A204.1 (cell line): Measurements from ENCODE around the gene IER3IP1.
"Not testable (repeated sequence)": the region's sequence is repeated elsewhere in the genome, so short reads cannot be mapped to it uniquely, and the experiment has no call there.

Experiments used
- FAIRE-seq: peaks from 2 replicates; lab custom pipeline; 2012; peaks lifted over from hg19 to GRCh38; lab: Jason Lieb, UNC

IER3IP1 gene, protein sequence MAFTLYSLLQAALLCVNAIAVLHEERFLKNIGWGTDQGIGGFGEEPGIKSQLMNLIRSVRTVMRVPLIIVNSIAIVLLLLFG

DNA sequence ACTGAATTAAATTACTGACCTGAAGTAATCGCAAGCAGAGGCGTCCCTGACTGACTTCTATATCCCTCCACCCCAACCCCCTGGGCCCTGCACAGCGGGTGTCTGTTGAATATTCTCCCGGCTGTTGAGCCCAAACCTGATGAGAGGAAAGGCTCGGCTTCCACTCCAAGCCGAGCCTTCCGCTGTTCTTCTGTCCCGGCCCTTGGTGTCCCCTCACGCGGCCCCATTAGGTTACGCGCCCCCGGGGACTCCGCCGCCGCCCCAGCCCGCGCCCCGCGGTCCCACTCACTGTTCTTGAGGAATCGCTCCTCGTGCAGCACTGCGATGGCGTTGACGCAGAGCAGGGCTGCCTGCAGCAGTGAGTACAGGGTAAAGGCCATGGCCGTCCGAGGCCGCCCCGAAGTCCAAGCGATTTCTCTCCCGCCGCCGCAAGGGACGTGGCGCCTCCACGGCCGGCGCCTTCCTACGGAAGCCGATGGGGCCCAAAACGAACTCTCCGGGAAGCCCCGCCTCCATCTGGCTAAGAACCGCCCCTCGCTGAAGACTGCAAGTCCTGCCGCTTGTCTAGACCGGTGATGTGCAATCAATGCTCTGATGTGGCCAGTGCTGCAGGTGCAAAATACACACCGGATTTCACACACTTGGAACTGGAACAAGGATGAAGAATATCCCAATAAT lies at the start of gene IER3IP1:
Gene IER3IP1 (minus strand): TSS at position 467 of the 678 bp plus-strand sequence. CDS start 87 bp downstream, at position 380.
- FAIRE-seq, result peak; percentile 62

DNA sequence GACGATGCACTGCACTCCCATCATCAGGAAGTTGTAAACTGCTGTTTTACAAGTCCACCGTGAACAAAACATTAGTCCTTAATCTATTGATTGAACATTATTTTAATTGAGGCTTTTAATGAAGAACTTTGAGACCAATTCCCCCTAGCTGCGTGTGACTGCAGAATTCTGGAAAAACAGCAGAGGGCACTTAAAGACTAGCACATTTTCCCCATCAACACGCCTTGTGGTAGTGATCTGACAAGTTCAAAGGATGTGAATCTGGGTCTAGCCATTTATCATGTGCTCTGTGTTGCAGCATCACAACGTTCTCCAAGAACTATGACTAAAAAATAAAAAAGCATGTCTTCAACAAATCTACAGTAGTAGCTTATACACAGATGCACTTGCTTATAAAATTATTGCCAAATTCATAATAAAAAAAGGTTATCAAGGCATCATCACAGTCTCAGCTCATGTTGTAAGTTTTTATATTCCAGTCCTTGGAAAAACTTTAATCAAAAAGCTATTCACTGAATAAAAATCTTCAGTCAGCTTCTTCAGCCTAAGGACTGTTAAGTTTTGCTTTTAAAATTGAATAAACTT lies 39.5 kb upstream of the IER3IP1 start:
- FAIRE-seq, result peak; percentile 40

DNA sequence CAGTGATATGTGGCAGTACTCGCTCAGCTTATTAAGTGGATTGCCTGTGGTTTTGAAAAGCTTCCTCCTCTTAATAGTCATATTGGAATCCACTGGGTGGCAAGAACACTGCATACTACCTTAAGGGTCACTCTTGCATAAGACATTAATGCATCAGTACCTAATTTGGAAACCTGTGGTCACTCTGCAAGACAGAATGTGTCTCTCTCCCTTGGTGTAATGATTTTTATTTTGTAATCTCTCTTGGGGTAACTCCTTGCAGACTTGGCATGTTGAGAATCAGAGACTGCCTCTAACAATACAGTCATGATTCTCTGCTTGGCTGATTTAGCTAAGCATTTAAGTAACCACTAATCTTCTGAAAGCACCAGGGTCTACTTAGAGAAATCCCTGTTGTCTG lies 33.0 kb upstream of the IER3IP1 start:
- FAIRE-seq, result no peak

DNA sequence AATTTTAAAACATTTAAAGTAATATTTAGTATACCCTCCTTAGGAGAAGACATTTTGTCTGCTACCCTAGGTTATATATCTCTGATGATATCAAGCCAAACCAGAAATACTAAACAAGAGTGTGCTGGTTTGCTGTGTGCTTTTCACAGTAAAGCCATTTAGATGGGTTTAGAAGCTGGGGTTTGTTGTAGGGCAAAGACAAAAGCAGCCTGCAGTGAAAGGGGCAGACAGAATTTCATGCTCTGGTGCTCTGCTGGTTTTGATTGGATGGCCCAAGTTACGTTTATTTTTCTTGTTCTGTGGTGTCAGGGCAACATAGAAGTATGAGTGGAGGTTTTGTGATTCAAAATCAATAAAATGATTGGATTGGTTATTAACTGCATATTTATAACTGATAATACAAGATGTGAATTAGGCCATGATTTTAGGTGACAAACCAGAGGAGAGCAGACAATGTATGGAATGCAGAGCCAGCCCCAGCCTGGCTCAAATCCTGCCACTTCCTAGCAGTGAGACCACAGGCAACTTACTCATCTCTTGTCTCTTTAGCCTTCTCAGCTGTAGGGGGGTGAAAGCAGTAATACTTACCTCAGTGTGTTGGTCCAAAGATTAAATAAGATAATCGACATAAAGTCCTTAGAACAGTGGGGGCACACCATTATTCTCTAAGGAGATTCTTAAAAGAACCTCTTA lies 30.9 kb upstream of the IER3IP1 start:
- no peak for FAIRE-seq

DNA sequence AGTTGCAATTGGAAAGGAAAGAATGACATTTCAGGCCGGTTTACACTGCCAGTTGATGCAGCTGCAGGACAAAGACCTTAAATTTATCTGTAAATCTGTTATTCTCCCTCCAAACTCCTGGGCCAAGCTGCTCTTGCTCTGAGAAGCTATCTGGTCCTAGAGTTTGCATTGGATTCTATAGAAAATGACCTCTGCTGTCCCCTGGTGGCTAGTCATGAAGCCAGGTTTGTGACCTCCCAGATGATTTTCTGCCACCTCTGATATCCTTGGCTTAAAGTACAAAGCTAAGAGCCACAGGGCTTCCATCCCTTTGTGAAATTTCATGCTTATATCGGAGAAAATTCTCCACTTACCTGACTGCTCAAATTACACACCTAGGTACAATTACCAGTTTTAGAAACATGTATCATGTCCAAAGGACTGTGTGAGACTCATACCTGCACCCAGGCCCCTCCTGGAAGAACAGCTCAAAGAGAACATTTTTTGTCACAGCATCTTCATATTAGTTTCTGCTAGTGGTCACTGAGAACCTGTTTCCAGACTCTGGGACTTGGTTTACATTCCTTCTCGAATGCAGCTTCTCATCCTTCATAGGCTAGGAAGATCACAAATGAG lies 28.9 kb upstream of the IER3IP1 start:
- peak; percentile 27 for FAIRE-seq

DNA sequence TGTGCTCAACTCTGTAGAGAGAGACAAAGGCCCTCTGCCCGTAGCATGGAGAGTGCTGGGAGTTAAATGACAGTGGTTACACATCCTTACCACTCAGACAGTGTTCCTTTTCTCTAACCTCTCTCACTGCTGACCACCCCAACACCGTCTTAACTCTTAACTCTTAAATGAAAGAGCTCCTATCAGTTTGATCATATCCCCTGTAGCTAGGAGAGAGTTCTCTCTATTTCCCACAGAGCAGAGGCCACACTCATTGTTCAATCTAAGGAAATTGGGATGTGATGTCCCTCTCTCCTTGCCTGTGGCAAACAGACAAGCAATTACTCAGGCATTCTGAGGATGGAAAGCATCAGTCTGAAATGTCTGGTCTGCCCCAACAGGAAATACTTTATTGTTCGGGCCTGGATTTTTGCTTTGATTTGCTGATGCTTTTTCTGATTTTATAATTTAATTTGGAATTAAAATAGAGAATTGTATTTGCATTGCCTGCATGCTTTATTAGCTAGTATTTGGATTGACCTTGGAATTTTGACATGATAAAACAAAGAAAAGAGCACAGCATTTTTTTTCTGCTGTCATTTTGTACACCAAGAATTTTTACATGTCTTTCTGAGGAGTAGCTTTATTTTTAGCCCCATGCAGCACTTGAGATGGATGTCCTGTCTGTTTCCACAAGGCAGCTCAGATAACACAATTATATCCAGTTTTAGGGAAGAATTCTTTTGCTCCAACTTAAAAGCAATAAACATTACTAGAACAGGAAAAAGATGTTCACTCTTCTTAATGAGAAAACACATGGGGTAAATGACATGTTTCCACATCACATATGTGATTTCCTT lies 27.7 kb upstream of the IER3IP1 start:
- no peak for FAIRE-seq

DNA sequence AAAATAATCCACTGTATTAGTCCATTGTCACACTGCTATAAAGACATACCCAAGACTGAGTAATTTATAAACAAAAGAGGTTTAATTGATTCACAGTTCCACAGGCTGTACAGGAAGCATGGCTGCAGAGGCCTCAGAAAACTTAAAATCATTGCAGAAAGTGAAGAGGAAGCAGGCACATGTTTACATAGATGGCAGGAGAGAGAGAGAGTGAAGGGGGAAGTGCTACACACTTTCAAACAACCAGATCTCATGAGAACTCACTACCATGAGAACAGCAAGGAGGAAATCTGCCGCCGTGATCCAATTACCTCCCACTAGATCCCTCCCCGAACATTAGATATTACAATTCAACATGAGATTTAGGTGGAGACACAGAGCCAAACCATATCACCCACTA lies 19.8 kb upstream of the IER3IP1 start:
- not testable (repeated sequence) for FAIRE-seq

DNA sequence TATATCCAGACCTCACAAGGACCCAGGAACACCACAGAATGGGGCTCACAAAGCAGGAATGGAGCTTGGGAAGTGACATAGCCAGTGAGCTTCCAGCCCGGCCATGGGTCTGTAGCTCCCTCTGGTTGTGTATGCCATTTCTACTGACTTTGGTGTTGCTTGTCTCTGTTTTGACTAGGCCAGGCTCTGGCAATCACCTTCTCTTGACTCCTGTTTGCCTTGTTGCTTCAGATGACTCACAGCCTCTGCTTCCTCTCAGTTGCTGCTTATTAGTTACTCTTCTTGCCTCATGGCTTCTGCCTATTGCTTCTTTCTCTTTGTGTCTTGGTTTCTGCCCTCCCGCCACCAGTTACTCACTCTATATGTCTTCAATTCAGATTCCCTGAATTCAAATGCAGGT lies 15.8 kb upstream of the IER3IP1 start:
- no peak for FAIRE-seq

DNA sequence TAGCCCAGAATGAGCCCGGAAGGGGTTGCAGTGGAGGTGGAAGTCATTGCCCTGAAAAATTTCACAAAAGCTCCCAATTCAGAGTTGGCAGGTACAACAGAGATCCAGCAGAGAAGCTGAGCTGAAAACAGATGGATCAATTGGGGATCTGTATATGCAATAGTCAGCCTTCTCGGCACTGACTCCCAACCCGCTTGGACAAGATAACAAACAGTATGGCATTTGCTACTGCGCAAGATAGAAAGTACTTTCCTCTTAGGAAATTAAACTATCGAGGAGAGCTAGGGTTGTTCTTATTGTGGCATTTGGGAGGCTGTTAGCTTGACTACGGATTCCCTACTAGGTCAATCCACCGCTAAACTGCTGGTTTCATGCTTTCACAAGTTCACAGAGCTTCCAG lies 11.6 kb upstream of the IER3IP1 start:
- no peak for FAIRE-seq

DNA sequence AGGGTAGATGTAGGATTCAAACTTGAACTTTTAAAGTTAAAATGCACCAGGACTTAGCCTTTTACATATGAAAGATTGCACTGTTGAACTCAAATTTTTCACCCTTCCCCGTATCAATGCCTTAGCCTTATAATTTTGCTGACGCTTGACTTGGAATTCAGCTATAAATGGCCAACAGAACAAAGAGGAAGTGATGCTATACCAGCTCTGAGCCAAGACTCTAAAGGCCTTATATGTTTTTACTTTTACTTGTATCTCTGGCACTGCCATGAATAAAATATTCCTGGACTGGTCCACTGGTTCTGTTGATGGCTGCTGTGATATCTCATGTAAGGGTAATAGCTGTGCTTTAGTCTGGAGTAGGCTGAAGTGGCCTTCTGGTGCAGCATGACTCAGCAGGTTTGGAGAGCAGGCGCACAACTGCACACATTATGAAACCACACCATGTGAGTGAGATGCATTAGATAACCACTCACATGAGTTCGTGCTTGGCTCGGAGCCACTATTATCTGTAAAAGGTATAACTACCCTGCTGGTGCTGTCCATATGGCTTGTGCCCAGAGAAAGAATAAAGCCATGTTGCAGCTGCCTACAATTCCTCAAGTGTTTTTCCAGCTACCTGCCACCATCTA lies 8.4 kb upstream of the IER3IP1 start:
- FAIRE-seq, result no peak

DNA sequence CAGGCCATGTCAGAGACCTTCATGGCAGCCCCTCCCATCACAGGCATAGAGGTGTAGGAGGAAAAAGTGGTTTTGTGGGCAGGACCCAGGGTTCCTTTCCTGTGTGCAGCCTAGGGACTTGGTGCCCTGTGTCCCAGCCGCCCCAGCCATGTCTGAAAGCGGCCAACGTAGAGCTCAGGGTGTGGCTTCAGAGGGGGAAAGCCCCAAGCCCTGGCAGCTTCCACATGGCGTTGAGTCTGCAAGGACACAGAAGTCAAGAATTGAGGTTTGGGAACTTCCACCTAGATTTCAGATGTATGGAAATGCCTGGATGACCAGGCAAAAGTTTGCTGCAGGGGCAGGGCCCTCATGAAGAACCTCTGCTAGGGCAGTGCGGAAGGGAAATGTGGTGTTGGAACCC lies 6.0 kb upstream of the IER3IP1 start:
- not testable (repeated sequence) for FAIRE-seq

DNA sequence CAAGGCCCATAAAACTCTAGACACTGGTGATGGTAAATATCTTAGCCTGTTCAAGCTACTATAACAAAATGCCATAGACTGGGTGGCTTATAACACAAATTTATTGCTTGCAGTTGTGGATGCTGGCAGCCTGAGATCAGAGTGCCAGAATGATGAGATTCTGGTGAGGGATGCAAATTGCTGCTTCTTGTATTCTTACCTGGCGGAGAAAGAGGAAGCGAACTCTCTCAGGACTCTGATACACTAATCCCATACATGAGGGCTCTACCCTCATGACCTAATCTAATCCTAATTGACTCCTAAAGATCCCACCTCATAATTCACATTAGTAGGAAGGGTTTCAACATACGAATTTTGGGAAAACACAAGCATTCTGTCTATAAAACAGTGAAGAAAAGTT lies 4.6 kb upstream of the IER3IP1 start:
- FAIRE-seq, result no peak

DNA sequence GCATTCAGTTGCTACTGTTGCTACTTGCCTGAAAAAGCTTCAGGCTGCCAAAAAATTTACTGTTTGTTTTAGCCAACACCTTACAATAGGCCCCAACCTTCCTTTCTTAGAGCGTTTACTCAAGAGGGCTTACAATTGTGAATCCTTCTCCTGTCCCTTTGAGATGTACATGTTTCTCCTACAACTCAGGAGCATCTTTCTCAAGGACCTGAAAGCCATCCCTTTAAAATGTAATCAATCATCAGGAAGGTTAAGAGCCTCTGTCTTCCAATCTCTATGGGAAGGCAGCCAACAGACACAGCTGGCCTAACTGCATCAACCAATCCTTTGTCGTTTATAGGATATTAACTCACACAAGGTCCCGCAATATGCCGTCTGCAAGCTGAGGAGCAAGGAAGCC lies 3.4 kb upstream of the IER3IP1 start:
- no peak for FAIRE-seq

DNA sequence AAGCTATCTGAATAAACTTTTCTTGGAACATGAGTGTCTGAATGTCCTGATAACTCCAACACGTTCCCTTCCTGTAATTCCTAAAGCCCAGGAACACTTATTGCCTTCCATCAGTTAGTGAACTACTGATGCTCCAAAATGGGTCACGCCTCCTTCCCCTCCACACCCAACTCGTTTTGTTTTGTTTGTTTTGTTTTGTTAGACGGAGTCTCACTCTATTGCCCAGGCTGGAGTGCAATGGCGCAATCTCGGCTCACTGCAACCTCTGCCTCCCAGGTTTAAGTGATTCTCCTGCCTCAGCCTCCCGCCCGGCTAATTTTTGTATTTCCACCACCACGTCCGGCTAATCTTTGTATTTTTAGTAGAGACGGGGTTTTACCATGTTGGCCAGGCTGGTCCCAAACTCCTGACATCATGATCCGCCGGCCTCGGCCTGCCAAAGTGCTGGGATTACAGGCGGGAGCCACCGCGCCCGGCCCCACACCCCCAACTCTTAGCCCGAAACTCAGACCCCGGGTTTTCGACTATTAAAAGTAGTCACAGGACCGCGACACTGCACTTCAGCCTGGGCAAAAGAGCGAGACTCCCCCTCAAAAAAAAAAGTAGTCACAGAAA lies 774 bp downstream of the IER3IP1 start:
- no peak for FAIRE-seq

DNA sequence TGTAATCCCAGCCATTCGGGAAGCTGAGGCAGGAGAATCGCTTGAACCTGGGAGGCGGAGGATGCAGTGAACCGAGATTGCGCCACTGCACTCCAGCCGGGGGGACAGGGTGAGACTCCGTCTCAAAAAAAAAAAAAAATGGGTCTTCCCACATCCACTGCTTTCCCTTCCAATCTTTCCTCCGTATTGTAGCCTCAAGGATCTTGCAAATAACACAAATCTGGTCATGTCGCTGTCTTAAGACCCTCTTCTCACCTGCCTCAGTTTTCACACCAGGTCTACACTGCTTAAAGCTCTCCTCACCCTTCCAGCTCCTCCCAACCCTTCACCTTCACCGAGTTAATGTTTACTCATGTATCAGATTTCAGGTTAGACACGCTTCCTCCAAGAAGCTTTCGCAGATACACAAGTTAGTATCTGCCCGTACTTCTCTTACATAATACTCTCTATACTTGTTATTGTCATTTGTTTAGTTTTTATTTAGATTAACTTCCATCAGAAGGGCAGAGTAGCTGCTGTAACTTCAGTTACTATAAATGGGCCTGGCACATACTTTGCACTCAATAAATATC lies 1.5 kb downstream of the IER3IP1 start:
- FAIRE-seq, result no peak

DNA sequence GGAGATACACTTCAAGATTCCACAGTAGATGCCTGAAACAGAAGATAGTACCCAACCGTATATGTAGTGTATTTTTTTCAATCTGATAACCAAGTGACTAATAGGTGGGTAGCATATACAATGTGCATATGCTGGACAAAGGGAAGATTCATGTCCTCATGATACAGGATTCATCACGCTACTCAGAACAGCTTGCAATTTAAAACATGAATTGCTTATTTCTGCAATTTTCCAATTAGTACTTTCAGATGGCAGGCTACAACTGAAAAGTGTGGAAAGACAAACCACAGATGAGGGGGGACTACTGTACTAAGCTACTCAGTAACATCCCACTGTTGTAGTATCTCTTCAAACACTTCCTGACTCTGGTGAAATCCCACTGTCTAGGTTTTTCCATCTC lies 3.7 kb downstream of the IER3IP1 start:
- FAIRE-seq, result no peak

DNA sequence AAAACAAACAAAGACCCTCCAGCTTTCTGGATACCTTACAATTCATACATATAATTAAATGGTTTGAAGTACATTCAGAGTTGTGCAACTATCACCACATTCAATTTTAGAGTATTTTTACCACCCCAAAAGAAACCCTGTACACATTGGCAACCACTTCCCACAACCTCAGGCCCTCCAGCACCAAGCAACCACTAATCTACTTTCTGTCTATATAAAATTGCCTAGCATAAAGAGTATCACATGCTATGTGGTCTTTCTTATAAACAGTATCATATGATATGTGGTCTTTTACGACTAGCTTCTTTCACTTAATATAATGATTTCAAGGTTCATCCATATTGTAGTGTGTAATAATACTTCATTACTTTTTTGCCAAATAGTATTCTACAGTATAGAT lies 7.3 kb downstream of the IER3IP1 start:
- no peak for FAIRE-seq

DNA sequence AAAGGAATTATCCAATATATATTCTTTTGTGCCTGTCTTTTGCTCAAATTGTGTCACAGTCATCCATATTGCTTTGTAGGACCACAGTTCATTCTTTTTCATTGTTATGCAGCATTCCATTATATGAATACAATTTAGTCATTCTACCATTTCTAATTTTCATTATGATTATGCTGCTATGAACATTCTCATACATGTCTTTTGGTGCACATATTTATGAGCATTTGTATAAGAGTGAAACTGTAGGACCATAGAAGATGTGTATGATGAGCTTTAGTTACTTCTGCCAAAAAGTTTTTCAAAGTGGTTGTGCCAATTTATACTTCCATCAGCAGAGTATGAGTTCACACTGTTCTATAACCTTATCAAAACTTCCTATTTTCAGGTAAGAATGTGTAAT lies 7.7 kb downstream of the IER3IP1 start:
- no peak for FAIRE-seq

DNA sequence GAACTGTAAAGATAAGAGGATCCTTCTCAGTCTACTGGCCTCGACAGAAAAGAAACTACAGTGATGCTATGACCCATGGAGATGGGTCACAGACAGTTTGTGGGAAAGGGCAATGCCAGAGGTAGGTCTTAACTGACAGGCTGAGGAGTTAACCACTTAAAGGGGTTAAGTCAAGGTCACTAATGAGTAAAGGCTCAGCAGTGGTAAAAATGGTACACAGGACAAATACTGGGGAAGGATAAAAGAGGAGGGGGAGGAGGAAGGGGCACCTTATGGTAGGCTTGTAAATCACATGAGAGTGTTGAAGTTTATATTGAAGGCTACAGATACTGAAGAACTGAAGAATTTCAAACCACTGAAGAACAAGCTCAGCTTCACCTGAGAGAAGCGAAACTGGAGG lies 9.9 kb downstream of the IER3IP1 start:
- FAIRE-seq, result no peak

DNA sequence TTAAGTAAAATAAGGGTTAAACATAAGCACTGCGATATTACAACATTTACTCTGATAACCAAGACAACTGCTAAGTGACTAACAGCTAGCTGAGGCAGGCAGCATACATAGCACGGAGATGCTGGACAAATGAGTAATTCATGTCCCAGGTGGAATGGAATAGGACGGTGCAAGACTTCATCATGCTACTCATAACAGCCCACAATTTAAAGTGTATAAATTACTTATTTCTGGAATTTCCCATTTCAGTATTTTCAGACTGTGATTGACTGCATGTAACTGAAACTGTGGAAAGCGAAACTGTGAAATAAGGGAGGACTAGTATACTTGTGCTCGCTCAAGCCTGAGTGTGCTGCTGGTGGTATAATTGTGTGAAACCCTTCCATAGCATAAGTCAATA lies 12.9 kb downstream of the IER3IP1 start:
- FAIRE-seq, result no peak

DNA sequence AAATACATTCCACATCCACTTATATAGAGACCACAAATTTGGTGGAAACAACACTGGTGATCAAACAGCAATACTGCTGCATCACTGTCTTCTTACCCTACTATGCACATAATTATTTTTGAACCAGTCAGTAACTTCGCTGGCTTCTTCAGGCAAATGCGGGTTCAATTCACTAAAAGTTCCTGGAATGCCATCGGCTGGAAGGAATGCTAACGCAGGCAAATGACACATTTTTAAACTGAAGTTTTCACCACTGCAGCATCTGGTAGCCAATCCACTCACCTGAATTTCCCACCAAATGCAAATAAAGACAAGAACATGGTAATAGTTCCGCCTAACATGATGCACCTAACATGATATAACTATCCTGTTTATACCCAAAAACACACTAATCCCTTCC lies 15.9 kb downstream of the IER3IP1 start:
- FAIRE-seq, result no peak
